ENCODE results near the gene BPIFB1. TPM values are rescaled to one million over a fixed set of nuclear protein-coding genes. Genes with fewer than 3 reads are reported as not detected.

BPIFB1 gene
- total and polyA plus RNA-seq, 2 of the 8 experiments (the other 6 are each of a cell fraction or from before 2014, with no cell fraction given) = not detected

GRCh38 chr20:33277471-33278441 lies 5.3 kb upstream of the BPIFB1 start (continued):
- no peak for TF ChIP-seq EGR1 (IDR thresholded peaks at IDR 0.05; ENCODE audit: borderline replicate concordance, low read depth, low read length)
- no peak for TF ChIP-seq POLR2A (IDR thresholded peaks at IDR 0.05; ENCODE audit: control extremely low read depth in 1 of 2, low read depth in 2 of 2, low read length in 2 of 2)
- TF ChIP-seq RNF2 (IDR thresholded peaks at IDR 0.05; ENCODE audit: borderline replicate concordance, low read depth, low read length, missing control alignments, poor library complexity, severe bottlenecking) = no peak
- no peak for TF ChIP-seq HDAC6 (IDR thresholded peaks at IDR 0.05; ENCODE audit: low read depth, low read length)
- TF ChIP-seq MAFK (IDR thresholded peaks at IDR 0.05; ENCODE audit: low read depth, low read length) = no peak
- TF ChIP-seq SRF (IDR thresholded peaks at IDR 0.05; ENCODE audit: low read depth, low read length) = no peak
- no peak for TF ChIP-seq CREB1 (IDR thresholded peaks at IDR 0.05)

Measured in H1 (cell line).